NCI-H2227 treated with DMSO at 0.1 percent for 48 hours (cell line): ENCODE results near the gene SNX32.

Source experiments
- DNase-seq: peaks from one replicate; lab custom pipeline; 2025; lab: John Stamatoyannopoulos, UW

SNX32 gene

GRCh38 chr11:65868076-65868667 lies 34.4 kb downstream of the SNX32 start:
- DNase-seq, result no peak

DNA sequence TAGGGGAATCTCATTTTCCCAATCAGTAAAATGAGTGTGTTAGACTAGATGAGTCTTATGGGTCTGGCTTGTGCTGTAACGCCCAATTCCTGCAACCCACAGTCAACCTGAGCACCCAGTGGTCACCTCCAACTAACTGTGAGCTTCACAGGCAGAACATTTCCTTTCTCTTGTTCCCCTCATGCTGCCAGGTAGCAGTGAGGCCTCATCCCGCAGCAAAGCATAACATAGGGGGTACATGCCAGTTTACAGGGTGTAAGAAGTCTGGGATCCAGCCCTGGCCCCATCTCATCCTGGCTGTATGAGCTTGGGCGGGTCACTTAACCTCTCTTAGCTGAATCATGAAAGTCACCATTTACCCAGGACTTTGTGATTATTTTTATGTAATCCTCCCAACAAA lies 35.1 kb downstream of the SNX32 start:
- no peak for DNase-seq

GRCh38 chr11:65869643-65870306 lies 36.0 kb downstream of the SNX32 start:
- DNase-seq, result no peak

GRCh38 chr11:65870307-65870658 lies 36.5 kb downstream of the SNX32 start:
- DNase-seq, result no peak

DNA sequence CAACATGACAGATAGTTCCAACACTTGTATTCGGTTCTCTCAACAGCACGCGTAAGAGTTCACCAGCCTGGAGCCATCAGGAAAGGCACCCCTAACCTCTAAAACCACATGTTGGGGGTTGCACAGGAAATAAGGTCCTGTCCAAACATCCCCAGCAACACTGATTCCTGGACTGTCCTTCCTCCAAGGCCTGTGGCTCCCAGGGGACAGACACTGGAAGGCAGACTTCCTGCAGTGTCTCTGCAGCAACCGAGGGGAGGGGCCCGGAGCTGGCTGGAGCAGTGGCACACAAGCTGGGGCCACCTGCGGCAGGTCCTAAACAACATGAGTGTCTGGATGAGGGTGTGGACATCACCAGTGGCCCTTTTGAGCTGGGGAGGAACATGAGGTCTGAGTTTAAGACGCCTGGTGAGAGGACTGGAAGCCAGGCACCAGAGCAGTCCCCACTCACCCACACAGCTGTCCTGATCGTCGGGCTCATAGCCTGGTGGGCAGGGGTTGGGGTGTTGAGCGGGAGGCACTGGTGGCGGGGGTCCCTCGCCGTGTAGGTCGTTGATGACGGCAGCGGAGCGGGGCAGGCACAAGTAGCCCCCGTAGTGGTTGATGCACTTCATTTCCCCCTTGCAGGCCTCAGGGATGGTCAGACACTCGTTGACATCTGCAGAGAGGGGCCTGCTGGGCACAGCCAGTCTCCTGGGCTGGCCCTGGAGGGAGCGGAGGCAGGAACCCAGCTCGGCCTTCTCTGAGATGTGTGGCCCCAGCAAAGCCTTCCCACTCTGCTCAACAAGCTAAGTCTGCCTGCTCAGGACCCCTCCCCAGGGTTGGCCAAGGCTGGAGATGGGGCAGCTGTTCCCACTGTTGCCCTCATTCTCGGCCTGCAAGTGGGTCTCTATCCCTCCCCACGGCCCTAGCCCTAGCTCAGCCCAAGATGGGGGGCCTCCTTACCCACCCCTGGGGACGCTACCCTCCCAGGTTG lies 37.2 kb downstream of the SNX32 start:
- DNase-seq, result no peak

- DNase-seq, result no peak
These were observed 38.2 kb downstream of the SNX32 start for GRCh38 chr11:65871811-65872548.

DNA sequence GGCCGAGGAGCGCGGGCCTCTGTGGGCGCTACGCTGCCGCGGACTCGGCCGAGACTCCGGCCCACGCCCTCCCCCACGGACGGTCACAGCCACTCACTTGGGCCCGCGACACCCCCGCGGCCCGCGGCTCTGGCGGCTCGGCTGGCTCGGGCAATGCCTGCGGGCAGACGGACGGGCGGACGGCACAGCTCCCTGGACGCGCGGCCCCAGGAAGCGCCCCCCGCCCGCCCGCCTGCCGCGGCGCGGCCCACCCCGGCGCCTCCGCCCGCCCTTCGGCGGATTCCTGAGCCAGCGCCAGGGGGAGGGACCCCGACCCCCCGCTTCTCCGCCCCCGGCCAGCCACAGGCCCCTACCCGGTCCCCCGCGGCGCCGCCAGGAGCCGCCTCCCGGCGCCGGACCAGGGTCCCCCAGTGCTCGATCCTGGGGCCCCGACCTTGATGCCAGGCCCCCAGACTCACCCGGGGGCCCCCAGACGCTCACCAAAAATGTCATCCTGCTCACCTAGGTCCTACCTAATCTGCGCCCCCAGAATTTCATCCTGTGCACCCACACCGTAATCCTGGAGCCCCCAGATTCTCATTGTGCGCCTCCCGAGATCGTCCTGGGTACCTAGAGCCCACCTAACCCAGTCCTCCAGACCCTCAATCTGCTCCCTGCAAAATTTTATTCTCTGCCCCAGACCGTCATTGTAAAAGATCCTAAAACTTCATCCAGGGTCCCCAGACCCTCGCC lies 39.0 kb downstream of the SNX32 start, which contains the start of gene EFEMP2:
EFEMP2 (minus strand) TSS at position 215 of the 732 bp plus-strand sequence. CDS start 446 bp downstream, outside the sequence.
- DNase-seq, result no peak

DNA sequence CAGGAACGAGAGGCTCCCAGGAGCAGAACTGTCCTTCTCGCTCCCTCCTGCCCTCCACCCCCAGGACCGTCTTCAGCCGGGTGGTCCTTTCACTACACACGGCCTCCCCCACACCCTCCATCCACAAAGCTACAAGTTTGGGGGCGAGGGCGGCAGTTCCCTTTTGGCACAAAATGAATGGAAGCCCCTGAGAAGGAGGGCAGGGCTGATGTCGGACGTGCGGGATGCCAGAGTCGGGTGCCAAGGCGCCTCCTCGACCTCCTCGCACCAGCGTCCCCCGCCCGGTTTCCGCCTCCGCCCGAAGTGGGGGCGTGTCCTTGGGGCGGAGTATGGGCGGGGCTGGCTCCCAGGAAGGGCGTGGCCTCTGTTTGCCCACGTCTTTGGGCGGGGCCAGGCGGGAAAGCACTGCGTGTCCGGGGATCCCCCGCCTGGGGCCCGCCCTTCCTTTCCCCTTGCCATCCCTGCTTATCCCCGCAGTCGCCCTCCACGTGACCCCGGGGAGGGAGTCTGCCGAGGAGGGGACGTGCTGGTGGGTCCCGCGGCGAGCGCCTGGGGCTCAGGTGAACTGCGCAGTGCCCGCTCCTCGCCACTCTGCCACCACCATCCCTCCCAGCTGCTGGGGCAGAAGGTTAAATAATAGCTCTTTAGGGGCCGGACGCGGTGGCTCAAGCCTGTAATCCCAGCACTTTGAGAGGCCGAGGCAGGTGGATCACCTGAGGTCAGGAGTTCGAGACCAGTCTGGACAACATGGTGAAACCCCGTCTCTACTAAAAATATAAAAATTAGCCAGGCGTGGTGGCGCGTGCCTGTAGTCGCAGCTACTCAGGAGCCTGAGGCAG lies 39.8 kb downstream of the SNX32 start:
- DNase-seq, result peak; percentile 90

- DNase-seq, result no peak
These were observed 45.9 kb downstream of the SNX32 start, which contains the start of gene CTSW for GRCh38 chr11:65879617-65880016. Gene CTSW (plus strand): TSS chr11:65879837. CDS start chr11:65879855, 18 bp downstream.

GRCh38 chr11:65880027-65880426 lies 46.3 kb downstream of the SNX32 start:
- no peak for DNase-seq

GRCh38 chr11:65880844-65881421 lies 47.2 kb downstream of the SNX32 start:
- no peak for DNase-seq

DNA sequence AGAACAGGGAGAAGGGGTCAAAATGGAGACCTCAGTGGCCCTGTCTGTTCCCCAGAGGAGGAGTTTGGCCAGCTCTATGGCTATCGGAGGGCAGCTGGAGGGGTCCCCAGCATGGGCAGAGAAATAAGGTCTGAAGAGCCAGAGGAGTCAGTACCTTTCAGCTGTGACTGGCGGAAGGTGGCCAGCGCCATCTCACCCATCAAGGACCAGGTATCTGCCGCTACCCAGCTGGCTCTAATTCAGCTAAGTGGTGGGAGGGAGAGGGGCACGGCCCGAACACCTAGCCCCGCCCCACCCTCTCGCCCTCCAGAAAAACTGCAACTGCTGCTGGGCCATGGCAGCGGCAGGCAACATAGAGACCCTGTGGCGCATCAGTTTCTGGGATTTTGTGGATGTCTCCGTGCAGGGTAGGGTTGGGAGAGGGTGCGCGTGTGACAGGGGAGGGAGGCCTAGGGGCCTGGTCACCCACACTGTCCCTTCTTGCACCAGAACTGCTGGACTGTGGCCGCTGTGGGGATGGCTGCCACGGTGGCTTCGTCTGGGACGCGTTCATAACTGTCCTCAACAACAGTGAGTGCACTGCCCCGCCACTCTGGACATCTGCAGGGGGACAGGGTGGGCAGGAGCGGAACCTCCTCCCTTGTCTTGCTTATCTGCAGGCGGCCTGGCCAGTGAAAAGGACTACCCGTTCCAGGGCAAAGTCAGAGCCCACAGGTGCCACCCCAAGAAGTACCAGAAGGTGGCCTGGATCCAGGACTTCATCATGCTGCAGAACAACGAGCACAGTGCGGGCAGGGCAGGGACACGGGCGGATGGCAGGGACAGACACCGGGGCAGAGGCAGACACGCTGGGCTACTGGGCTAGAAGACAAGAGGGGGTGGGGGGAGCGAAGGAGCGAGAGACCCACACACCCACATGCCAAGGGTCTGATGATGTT lies 48.6 kb downstream of the SNX32 start:
- DNase-seq, result no peak

DNA sequence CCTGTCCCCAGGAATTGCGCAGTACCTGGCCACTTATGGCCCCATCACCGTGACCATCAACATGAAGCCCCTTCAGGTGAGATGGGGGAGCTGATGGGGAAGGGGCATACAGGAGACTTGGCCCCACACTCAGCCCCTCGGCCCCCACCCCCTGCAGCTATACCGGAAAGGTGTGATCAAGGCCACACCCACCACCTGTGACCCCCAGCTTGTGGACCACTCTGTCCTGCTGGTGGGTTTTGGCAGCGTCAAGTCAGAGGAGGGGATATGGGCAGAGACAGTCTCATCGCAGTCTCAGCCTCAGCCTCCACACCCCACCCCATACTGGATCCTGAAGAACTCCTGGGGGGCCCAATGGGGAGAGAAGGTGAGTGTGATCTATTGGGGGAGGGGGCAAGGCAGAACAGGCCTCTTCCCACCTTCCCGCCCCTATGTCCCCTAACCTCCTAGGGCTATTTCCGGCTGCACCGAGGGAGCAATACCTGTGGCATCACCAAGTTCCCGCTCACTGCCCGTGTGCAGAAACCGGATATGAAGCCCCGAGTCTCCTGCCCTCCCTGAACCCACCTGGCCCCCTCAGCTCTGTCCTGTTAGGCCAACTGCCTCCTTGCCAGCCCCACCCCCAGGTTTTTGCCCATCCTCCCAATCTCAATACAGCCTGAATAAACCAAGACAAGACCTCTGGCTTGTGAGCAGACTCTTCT lies 49.4 kb downstream of the SNX32 start:
- no peak for DNase-seq

- no peak for DNase-seq
These were observed 50.3 kb downstream of the SNX32 start for GRCh38 chr11:65883786-65884715.

- peak; percentile 65 for DNase-seq
These were observed 50.9 kb downstream of the SNX32 start for GRCh38 chr11:65884716-65885092.

DNA sequence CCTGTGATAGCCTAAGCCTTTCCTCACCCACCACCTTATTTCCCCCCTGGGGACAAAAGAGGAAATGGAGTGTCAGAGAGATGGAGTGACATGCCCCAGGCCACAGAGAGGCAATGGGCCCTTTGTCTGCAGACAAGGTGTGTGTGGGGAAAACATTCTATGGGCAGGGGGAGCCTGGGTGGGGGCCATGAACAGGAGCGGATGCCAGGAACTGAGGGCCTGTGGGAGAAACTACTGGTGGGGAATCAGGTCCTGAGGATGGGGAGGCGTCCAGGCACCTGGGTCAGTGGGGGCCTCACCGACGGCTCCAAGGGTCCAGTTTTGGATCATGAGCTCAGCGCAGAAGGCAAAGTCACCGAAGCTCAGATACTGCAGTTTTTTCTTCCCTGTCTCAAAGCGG lies 51.5 kb downstream of the SNX32 start:
- DNase-seq, result no peak
